ENCODE data around the gene ACKR3. TPM values are rescaled to one million over a fixed set of nuclear protein-coding genes. Genes with fewer than 3 reads are reported as not detected.

ACKR3 gene
- total RNA-seq, 2 experiments from 2014 or later, result 3.6 TPM

DNA sequence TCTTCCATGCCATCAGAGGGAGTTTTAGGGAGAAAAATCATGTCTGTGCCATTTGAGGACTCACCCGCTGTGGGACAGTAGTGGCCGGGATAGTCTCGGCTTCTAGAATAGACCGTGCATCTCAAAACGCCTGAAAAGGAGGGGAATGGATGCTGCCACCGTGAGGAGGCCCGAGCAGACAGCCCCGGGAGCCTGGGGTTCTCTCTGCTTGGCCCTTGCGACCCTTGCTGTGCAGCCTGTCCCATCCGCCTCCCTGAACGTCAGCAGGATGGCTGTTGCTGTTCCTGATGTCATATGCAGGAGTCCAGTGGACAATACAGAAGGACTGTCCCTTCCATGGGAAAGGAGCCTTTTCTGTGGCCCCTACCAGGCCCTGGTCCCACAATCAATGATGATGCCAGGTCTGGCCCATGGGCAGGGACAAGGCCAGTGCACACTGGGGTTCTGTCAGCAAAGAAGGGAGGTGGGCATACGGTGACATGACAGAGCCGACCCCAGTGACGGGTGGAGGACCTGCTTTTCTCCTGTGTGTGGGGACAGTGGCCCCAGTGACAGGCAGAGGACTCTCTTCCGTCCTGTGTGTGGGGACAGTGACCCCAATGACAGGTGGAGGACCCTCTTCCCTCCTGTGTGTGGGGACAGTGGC is 58.8 kb downstream of the ACKR3 start:
- DNase-seq (no peak), ATAC-seq (no peak)
- H3K4me1 Mint-ChIP-seq (ENCODE audit: low read depth), result peaks cover 2% of the 10 kb centered on the region
- no peaks in the 10 kb centered on the region for H3K36me3 Mint-ChIP-seq (ENCODE audit: low read depth)
- H3K4me3 Mint-ChIP-seq, result no peak overlapping the region
- ChIA-PET POLR2A (no interaction called here), CTCF (no interaction called here)
- H3K27ac Mint-ChIP-seq, result no peak overlapping the region
- peaks cover 2% of the 10 kb centered on the region for H3K27me3 Mint-ChIP-seq (ENCODE audit: low read depth)
- H3K9me3 Mint-ChIP-seq (ENCODE audit: insufficient read depth), result no peaks in the 10 kb centered on the region

DNA sequence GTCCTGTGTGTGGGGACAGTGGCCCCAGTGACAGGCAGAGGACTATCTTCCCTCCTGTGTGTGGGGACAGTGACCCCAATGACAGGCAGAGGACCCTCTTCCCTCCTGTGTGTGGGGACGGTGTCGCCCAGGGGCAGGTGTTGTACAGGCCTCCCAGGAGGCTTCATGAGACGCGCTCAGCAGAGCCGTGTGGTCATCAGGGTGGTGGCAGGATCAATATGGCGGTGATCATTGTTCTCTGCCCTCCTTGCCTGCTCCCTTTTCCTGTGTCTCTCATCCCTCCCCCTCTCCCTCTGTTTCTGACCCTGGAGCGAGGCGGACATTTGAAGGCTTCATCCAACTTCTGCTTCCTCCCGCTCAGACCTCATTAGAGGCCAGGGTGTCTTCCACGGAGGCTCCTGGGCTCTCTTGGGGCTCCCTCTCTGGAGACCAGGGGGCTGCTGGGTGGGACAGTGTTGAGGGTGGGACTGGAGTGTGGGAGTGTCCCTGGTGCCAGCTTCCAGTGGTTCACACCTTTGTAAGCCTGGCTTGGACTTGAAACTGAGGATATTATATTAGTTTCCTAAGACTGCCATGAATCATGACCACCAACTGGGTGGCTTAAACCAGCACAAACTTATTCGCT is 59.5 kb downstream of the ACKR3 start:
- H3K9me3 Mint-ChIP-seq (ENCODE audit: insufficient read depth), result no peaks in the 10 kb centered on the region
- DNase-seq, result no peak
- H3K4me1 Mint-ChIP-seq (ENCODE audit: low read depth), result peaks cover 2% of the 10 kb centered on the region
- POLR2A ChIA-PET, result no interaction called here
- no peak overlapping the region for H3K4me3 Mint-ChIP-seq
- no peak for ATAC-seq
- H3K27me3 Mint-ChIP-seq (ENCODE audit: low read depth), result peaks cover 2% of the 10 kb centered on the region
- no peak overlapping the region for H3K27ac Mint-ChIP-seq
- H3K36me3 Mint-ChIP-seq (ENCODE audit: low read depth), result no peaks in the 10 kb centered on the region
- CTCF ChIA-PET, result no interaction called here

DNA sequence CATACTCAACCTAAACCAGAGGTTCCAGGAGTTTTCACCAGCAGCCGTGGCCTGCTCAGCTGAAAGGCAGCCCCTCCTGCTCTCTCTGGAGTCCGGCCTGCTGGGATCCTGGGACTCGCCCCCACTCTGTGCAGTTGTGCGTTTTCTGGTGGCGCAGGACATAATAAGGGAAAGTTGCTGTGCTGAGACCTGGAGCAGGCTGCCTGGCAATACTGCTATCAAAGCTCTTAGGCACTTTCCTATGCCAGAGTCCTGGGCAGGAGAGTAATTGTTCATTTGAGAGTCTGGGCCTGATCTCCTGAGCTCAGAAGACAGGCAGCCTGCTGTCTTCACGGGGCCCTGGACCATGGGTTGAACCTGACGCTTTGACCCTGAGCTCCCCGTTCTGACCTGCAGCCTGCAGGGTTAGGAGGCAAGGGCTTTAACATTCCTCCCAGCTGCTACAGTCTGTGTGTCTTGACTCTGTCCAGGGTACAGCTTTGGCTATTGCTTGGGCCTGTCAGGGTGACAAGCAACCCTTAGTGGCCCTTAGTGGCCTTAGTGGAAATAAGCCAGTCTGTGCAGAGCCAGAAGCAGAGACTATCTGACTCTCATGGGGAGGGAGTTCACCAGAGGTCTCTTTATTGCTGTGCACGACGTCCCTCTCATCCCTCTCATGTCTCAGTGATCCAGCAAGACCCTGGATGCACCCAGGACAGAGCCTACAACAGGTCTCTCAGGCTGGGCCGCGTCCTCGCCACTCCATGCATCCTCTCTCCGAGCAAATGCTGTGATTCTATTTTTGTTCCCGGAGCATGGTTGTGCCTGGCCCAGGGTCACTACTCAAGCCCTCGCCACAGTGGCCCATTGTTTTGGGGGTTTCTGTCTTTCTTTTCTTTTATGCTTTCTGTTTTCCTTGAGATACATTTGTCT is 60.6 kb downstream of the ACKR3 start:
- H3K4me3 Mint-ChIP-seq, result no peak overlapping the region
- no peaks in the 10 kb centered on the region for H3K9me3 Mint-ChIP-seq (ENCODE audit: insufficient read depth)
- H3K27me3 Mint-ChIP-seq (ENCODE audit: low read depth), result peaks cover 2% of the 10 kb centered on the region
- DNase-seq, result no peak
- H3K27ac Mint-ChIP-seq, result no peak overlapping the region
- ChIA-PET CTCF (no interaction called here), POLR2A (no interaction called here)
- peaks cover 2% of the 10 kb centered on the region for H3K4me1 Mint-ChIP-seq (ENCODE audit: low read depth)
- no peaks in the 10 kb centered on the region for H3K36me3 Mint-ChIP-seq (ENCODE audit: low read depth)
- ATAC-seq, result no peak

DNA sequence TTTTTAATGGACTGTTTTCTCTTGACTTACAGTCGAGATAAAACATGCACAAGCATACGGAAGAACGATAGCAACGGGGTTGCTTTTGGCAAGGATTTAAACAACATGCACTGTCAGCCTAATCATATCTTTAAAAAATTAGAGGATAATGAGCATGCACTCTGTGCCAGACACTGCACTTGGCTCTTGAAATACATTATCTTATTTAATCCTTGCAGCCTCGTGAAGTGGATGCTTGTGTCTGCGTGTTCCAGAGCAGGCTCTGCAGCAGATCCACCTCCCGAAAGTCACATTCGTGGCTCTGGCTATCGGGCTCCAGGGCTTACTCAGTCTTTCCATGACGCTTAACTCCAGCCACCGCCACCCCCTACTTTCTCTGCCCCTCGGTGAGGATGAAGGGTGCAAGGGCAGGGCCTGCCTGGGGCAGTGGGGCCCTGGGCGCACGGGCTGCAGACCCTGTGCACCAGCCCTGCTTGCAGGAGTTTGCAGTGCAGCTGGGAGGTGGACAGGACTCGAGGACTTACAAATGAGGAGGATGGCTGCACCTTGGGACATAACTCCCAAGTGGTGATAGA is 61.7 kb downstream of the ACKR3 start:
- Mint-ChIP-seq H3K4me1 (ENCODE audit: low read depth) (peaks cover 2% of the 10 kb centered on the region), H3K27me3 (ENCODE audit: low read depth) (peaks cover 2% of the 10 kb centered on the region), H3K36me3 (ENCODE audit: low read depth) (no peaks in the 10 kb centered on the region), H3K27ac (no peak overlapping the region), H3K4me3 (no peak overlapping the region), H3K9me3 (ENCODE audit: insufficient read depth) (no peaks in the 10 kb centered on the region)
- POLR2A ChIA-PET, result no interaction called here
- CTCF ChIA-PET, result no interaction called here
- DNase-seq, result no peak
- ATAC-seq, result no peak

DNA sequence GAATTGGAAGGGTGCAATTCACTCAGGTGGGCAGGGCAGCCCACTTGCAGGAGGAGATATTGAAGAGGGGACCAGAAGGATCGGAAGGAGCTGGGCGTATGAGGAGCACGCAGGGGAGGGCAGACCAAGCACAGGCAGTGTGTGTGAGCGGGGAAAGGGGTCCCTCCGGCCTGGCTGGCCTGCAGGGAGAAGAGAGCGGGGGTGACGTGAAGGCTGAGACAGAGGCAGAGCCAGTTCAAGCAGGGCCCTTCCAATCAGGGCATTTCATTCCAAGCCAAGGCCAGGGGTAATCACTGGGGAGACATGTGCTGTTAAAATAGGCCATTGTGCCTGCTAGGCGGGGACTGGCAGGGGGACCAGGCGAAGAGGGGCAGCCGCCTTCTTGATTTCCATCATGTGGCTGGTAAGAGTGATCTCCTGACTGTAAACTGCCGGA is 62.2 kb downstream of the ACKR3 start:
- Mint-ChIP-seq H3K9me3 (ENCODE audit: insufficient read depth) (no peaks in the 10 kb centered on the region), H3K4me1 (ENCODE audit: low read depth) (peaks cover 2% of the 10 kb centered on the region), H3K27me3 (ENCODE audit: low read depth) (peaks cover 2% of the 10 kb centered on the region), H3K27ac (no peak overlapping the region), H3K4me3 (no peak overlapping the region), H3K36me3 (ENCODE audit: low read depth) (no peaks in the 10 kb centered on the region)
- DNase-seq (no peak), ATAC-seq (no peak)
- ChIA-PET CTCF (no interaction called here), POLR2A (interaction anchor here (0.6 kb wide), 1 partner anchor 441 kb away, joined by 3 read pairs; no protein-coding TSS in a partner anchor)

Data from activated CD8-positive, alpha-beta T cell treated with anti-CD3 and anti-CD28 coated beads, Interleukin-2, amount 10 ng/mL, durations not matched to agents 7 days and 5 days (primary cell).